Measurements from ENCODE around the gene SUCLG2.

Gene SUCLG2

DNA sequence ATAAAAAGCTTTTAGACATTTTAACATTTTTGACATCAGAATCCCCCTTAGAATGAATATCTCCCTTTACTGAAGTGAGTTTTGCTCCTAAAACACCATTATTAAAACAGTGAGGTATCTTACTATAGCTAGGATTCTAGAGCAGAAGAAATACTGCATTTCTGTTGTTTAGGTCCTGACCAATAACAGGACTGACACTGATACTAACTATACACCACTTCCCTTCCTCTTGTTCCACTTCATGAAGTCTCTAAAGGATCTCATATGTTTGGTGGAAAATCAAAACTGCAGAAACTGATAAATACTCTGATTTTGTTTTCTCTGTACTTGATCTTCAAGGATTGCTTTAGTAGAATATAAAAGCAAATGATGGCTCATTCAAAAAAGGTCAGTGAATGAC lies 230.7 kb downstream of the SUCLG2 start:
- no peak overlapping the region for H3K4me3 ChIP-seq (ENCODE audit: low read depth, low read length)
- no peak for DNase-seq (ENCODE audit: low read depth)
- TF ChIP-seq, protein P1, sequence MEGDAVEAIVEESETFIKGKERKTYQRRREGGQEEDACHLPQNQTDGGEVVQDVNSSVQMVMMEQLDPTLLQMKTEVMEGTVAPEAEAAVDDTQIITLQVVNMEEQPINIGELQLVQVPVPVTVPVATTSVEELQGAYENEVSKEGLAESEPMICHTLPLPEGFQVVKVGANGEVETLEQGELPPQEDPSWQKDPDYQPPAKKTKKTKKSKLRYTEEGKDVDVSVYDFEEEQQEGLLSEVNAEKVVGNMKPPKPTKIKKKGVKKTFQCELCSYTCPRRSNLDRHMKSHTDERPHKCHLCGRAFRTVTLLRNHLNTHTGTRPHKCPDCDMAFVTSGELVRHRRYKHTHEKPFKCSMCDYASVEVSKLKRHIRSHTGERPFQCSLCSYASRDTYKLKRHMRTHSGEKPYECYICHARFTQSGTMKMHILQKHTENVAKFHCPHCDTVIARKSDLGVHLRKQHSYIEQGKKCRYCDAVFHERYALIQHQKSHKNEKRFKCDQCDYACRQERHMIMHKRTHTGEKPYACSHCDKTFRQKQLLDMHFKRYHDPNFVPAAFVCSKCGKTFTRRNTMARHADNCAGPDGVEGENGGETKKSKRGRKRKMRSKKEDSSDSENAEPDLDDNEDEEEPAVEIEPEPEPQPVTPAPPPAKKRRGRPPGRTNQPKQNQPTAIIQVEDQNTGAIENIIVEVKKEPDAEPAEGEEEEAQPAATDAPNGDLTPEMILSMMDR (IDR thresholded peaks at IDR 0.05; ENCODE audit: low read depth, low read length, missing control alignments) = no peak
- in situ Hi-C loops (cut with HindIII; ENCODE audit: low sequenced_read_pairs) = no loop called here

DNA sequence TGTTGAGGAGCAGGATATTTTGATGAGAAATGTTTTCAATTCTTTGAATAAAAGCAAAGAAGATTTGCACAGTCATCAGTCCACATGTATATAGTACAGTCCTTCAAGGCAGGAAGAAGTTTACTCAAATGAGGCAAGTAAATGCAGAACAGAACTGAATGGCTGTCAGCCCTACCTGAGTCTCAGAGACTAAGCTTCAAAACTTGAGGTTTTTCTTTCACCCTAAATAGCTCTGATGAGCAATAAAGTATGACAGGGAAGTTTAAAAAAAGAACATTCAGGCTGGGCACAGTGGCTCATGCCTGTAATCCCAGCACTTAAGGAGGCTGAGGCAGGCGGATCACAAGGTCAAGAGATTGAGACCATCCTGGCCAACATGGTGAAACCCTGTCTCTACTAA lies 232.5 kb downstream of the SUCLG2 start:
- TF ChIP-seq, protein P1 (IDR thresholded peaks at IDR 0.05; ENCODE audit: low read depth, low read length, missing control alignments) = no peak
- H3K4me3 ChIP-seq (ENCODE audit: low read depth, low read length) = no peak overlapping the region
- in situ Hi-C loops (cut with HindIII; ENCODE audit: low sequenced_read_pairs) = no loop called here
- no peak for DNase-seq (ENCODE audit: low read depth)

DNA sequence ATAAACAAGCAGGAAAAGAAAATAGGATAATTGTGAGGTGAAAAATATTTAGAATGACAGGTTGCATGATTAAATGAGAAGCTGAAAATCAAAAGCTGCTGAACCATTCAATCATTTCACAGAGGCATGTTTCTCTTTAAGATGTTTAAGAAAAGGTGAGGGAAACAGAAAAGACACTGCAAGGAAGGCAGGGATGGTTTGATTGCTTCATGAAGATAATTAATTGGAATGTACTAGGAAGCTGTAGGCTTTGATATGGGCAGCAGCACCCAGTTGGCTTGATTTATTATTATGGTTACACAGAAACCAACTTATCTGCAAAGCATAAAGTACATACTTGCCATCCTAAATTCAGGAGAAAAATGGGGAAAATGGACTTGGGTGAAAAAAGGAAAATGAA lies 234.6 kb downstream of the SUCLG2 start:
- in situ Hi-C loops (cut with HindIII; ENCODE audit: low sequenced_read_pairs) = no loop called here
- TF ChIP-seq, protein P1 (IDR thresholded peaks at IDR 0.05; ENCODE audit: low read depth, low read length, missing control alignments) = no peak
- no peak for DNase-seq (ENCODE audit: low read depth)
- H3K4me3 ChIP-seq (ENCODE audit: low read depth, low read length) = no peak overlapping the region

DNA sequence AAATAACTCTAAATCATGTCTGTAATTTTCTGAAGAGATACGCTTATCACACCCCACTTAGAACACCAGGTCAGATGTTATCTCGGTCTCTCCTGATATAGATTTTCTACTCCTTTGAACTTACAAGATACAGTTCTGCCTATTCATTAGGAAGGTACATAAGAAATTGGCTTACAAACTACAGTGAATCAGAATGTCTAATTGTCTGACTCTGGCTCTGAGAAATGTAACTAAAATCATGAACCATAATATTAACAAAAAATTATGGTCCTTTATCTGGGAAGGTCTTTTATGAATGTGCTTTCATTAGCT lies 235.2 kb downstream of the SUCLG2 start:
- in situ Hi-C loops (cut with HindIII; ENCODE audit: low sequenced_read_pairs) = no loop called here
- no peak for DNase-seq (ENCODE audit: low read depth)
- TF ChIP-seq, protein P1 (IDR thresholded peaks at IDR 0.05; ENCODE audit: low read depth, low read length, missing control alignments) = no peak
- H3K4me3 ChIP-seq (ENCODE audit: low read depth, low read length) = no peak overlapping the region

DNA sequence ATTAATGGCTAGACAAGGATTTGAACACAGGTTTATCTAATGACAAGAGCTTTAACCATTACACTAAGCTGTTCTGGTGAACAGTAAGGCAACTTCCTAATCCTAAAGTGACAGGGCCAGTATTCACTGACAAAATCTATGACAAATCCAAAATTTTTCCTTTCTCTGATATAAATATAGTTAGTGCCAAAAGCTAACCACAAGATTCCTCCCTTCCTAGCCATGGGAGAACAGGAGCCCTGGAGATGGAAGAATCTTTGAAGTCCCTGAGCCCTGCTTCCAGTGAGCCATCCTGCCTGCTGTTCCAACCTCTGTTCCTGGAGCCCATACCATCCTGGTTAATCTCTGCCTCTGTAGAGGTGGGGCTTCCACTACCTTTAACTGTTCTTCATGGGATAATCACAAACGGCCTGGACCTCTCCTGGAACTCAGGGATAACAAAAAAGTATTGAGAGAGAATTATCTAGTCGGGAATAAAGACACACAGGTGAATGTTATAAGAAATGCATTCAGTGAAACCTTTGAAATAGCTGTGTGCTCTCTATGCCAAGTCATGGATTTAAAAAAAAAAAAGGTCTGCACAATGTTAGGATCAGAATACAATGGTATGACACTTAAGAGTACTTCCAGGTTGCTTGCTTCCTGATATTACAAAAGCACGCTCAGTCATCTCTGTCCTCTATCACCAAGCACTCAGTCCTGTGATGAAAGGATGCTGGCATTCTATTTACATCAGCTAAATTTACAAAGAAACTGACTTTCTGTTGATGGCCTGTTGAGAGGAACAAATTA lies 235.8 kb downstream of the SUCLG2 start:
- in situ Hi-C loops (cut with HindIII; ENCODE audit: low sequenced_read_pairs) = no loop called here
- no peak overlapping the region for H3K4me3 ChIP-seq (ENCODE audit: low read depth, low read length)
- no peak for DNase-seq (ENCODE audit: low read depth)
- TF ChIP-seq, protein P1 (IDR thresholded peaks at IDR 0.05; ENCODE audit: low read depth, low read length, missing control alignments) = no peak

DNA sequence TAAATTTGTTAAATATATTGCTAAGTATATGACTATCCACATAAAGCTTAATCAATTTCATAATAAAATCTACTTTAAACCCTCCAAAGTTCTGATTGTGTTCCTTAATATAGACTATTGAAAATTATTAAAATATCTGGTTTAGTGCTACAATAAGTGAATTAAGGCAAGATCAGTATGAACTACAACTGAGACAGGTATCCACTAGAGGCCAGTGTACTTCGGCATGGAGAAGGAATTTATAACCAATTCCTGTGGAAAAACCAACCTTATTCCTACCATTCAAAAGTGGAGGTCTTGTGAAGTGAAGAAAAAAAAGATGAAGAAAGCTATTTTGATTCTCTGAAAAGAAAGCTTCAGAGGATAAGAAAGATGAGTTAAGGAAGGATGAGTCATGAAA lies 237.7 kb downstream of the SUCLG2 start:
- in situ Hi-C loops (cut with HindIII; ENCODE audit: low sequenced_read_pairs) = no loop called here
- no peak for DNase-seq (ENCODE audit: low read depth)

More for the DNA sequence above, 237.7 kb downstream of the SUCLG2 start:
- TF ChIP-seq, protein P1 (IDR thresholded peaks at IDR 0.05; ENCODE audit: low read depth, low read length, missing control alignments) = peak; percentile 20
- H3K4me3 ChIP-seq (ENCODE audit: low read depth, low read length) = no peak overlapping the region
